Keratinocyte (primary cell): ENCODE data around the gene MSTN.

Experiments used
- EZH2 ChIP-seq: IDR thresholded peaks from one replicate; pipeline ENCODE4 v1.6.1; 2012; ENCODE audit warnings: inconsistent platforms, mild to moderate bottlenecking, low read length, moderate library complexity
- TF ChIP-seq, protein P1 (sequence below), 3 experiments: IDR thresholded peaks in 1 of 3; conservative IDR thresholded peaks in 1 of 3; optimal IDR thresholded peaks in 1 of 3; 2 replicates in 2 of 3; 3 replicates in 1 of 3; pipeline versions ENCODE3 to v1.5.1; 2011; ENCODE audit warnings: low read length in 3 of 3, mild to moderate bottlenecking in 3 of 3, moderate library complexity in 2 of 3, control low read depth in 1 of 3, inconsistent platforms in 1 of 3; ENCODE audit not compliant: insufficient read depth in 2 of 3; ENCODE audit errors: extremely low read depth in 1 of 3

- TF ChIP-seq, protein P1, sequence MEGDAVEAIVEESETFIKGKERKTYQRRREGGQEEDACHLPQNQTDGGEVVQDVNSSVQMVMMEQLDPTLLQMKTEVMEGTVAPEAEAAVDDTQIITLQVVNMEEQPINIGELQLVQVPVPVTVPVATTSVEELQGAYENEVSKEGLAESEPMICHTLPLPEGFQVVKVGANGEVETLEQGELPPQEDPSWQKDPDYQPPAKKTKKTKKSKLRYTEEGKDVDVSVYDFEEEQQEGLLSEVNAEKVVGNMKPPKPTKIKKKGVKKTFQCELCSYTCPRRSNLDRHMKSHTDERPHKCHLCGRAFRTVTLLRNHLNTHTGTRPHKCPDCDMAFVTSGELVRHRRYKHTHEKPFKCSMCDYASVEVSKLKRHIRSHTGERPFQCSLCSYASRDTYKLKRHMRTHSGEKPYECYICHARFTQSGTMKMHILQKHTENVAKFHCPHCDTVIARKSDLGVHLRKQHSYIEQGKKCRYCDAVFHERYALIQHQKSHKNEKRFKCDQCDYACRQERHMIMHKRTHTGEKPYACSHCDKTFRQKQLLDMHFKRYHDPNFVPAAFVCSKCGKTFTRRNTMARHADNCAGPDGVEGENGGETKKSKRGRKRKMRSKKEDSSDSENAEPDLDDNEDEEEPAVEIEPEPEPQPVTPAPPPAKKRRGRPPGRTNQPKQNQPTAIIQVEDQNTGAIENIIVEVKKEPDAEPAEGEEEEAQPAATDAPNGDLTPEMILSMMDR (optimal IDR thresholded peaks at IDR 0.05 in 1 of 3, IDR thresholded peaks at IDR 0.05 in 1 of 3, conservative IDR thresholded peaks at IDR 0.05 in 1 of 3; ENCODE audit: extremely low read depth in 1 of 3, insufficient read depth in 2 of 3, low read length in 3 of 3): no peak
- no peak for TF ChIP-seq EZH2
These were observed 2.5 kb downstream of the MSTN start for GRCh38 chr2:190060019-190060418.
